ENCODE data around the gene MAPK1. TPM values are rescaled to one million over a fixed set of nuclear protein-coding genes. Genes with fewer than 3 reads are reported as not detected.

Gene MAPK1
- total RNA-seq, 1 donor from 2014 or later, result 148 TPM

GRCh38 chr22:21856197-21856596 is 11.2 kb downstream of the MAPK1 start:
- Histone ChIP-seq H2AFZ (ENCODE audit: low read depth, low read length) (no peak overlapping the region), H3K4me3 (ENCODE audit: insufficient read depth, low read depth, low read length) (no peak overlapping the region), H3K27me3 (ENCODE audit: insufficient read depth, low read length) (no peaks in the 10 kb centered on the region), H3K27ac (ENCODE audit: low read depth, low read length) (no peak overlapping the region), H3K79me2 (ENCODE audit: insufficient read depth, low read length) (peaks cover 100% of the 10 kb centered on the region), H3K9ac (ENCODE audit: low read length) (no peak overlapping the region), H4K20me1 (ENCODE audit: insufficient read depth, low read length) (peaks cover 99% of the 10 kb centered on the region), H3K9me3 (ENCODE audit: insufficient read depth, low read depth, low read length) (no peaks in the 10 kb centered on the region), H3K4me2 (ENCODE audit: low read length) (no peak overlapping the region), H3K36me3 (ENCODE audit: insufficient read depth, low read length) (no peaks in the 10 kb centered on the region), H3K4me1 (ENCODE audit: insufficient read depth, low read length) (no peaks in the 10 kb centered on the region)
- Mint-ChIP-seq H3K4me3 (ENCODE audit: unreplicated experiment) (no peak overlapping the region), H3K27ac (ENCODE audit: unreplicated experiment) (no peak overlapping the region), H3K9me3 (ENCODE audit: unreplicated experiment) (no peaks in the 10 kb centered on the region), H3K27me3 (ENCODE audit: low read depth, unreplicated experiment) (no peaks in the 10 kb centered on the region), H3K4me1 (ENCODE audit: low read depth, unreplicated experiment) (peaks cover 51% of the 10 kb centered on the region), H3K36me3 (ENCODE audit: low read depth, unreplicated experiment) (no peaks in the 10 kb centered on the region)
- TF ChIP-seq CTCF (IDR thresholded peaks at IDR 0.05; ENCODE audit: insufficient read depth, low read depth, low read length) (no peak), EZH2 (IDR thresholded peaks at IDR 0.05; ENCODE audit: insufficient read depth, low read length) (no peak)
- FAIRE-seq, result no peak
- DNase-seq (ENCODE audit: low read depth), result no peak

- H3K4me3 Mint-ChIP-seq (ENCODE audit: unreplicated experiment), result no peak overlapping the region
- Histone ChIP-seq H3K27me3 (ENCODE audit: insufficient read depth, low read length) (no peaks in the 10 kb centered on the region), H3K4me2 (ENCODE audit: low read length) (no peak overlapping the region), H3K27ac (ENCODE audit: low read depth, low read length) (no peak overlapping the region), H3K36me3 (ENCODE audit: insufficient read depth, low read length) (no peaks in the 10 kb centered on the region), H3K9ac (ENCODE audit: low read length) (no peak overlapping the region), H3K9me3 (ENCODE audit: insufficient read depth, low read depth, low read length) (no peaks in the 10 kb centered on the region), H3K4me3 (ENCODE audit: insufficient read depth, low read depth, low read length) (no peak overlapping the region), H2AFZ (ENCODE audit: low read depth, low read length) (no peak overlapping the region), H3K4me1 (ENCODE audit: insufficient read depth, low read length) (no peaks in the 10 kb centered on the region), H4K20me1 (ENCODE audit: insufficient read depth, low read length) (peaks cover 97% of the 10 kb centered on the region), H3K79me2 (ENCODE audit: insufficient read depth, low read length) (peaks cover 100% of the 10 kb centered on the region)
- peaks cover 47% of the 10 kb centered on the region for H3K4me1 Mint-ChIP-seq (ENCODE audit: low read depth, unreplicated experiment)
- DNase-seq (ENCODE audit: low read depth), result no peak
- H3K9me3 Mint-ChIP-seq (ENCODE audit: unreplicated experiment), result no peaks in the 10 kb centered on the region
- no peaks in the 10 kb centered on the region for H3K36me3 Mint-ChIP-seq (ENCODE audit: low read depth, unreplicated experiment)
- H3K27ac Mint-ChIP-seq (ENCODE audit: unreplicated experiment), result no peak overlapping the region
- no peaks in the 10 kb centered on the region for H3K27me3 Mint-ChIP-seq (ENCODE audit: low read depth, unreplicated experiment)
- no peak for FAIRE-seq
- TF ChIP-seq CTCF (IDR thresholded peaks at IDR 0.05; ENCODE audit: insufficient read depth, low read depth, low read length) (no peak), EZH2 (IDR thresholded peaks at IDR 0.05; ENCODE audit: insufficient read depth, low read length) (no peak)
Observed at GRCh38 chr22:21855676-21856075, 11.8 kb downstream of the MAPK1 start.

GRCh38 chr22:21850660-21851059 is 16.8 kb downstream of the MAPK1 start:
- FAIRE-seq, result no peak

More at GRCh38 chr22:21850660-21851059, 16.8 kb downstream of the MAPK1 start:
- Histone ChIP-seq H2AFZ (ENCODE audit: low read depth, low read length) (no peak overlapping the region), H3K9me3 (ENCODE audit: insufficient read depth, low read depth, low read length) (no peaks in the 10 kb centered on the region), H3K4me3 (ENCODE audit: insufficient read depth, low read depth, low read length) (no peak overlapping the region), H3K27ac (ENCODE audit: low read depth, low read length) (no peak overlapping the region), H3K36me3 (ENCODE audit: insufficient read depth, low read length) (no peaks in the 10 kb centered on the region), H3K79me2 (ENCODE audit: insufficient read depth, low read length) (peaks cover 97% of the 10 kb centered on the region), H3K4me2 (ENCODE audit: low read length) (no peak overlapping the region), H3K4me1 (ENCODE audit: insufficient read depth, low read length) (no peaks in the 10 kb centered on the region), H4K20me1 (ENCODE audit: insufficient read depth, low read length) (peaks cover 83% of the 10 kb centered on the region), H3K27me3 (ENCODE audit: insufficient read depth, low read length) (no peaks in the 10 kb centered on the region), H3K9ac (ENCODE audit: low read length) (no peak overlapping the region)
- DNase-seq (ENCODE audit: low read depth), result no peak
- Mint-ChIP-seq H3K36me3 (ENCODE audit: low read depth, unreplicated experiment) (peaks cover 9% of the 10 kb centered on the region), H3K27me3 (ENCODE audit: low read depth, unreplicated experiment) (no peaks in the 10 kb centered on the region), H3K4me3 (ENCODE audit: unreplicated experiment) (no peak overlapping the region), H3K27ac (ENCODE audit: unreplicated experiment) (no peak overlapping the region), H3K4me1 (ENCODE audit: low read depth, unreplicated experiment) (peaks cover 25% of the 10 kb centered on the region), H3K9me3 (ENCODE audit: unreplicated experiment) (peaks cover 4% of the 10 kb centered on the region)
- TF ChIP-seq CTCF (IDR thresholded peaks at IDR 0.05; ENCODE audit: insufficient read depth, low read depth, low read length), result no peak
- no peak for TF ChIP-seq EZH2 (IDR thresholded peaks at IDR 0.05; ENCODE audit: insufficient read depth, low read length)
